ENCODE results near the gene CPXM2. TPM values are rescaled to one million over a fixed set of nuclear protein-coding genes. Genes with fewer than 3 reads are reported as not detected.

Gene CPXM2
- polyA plus RNA-seq: not detected

DNA sequence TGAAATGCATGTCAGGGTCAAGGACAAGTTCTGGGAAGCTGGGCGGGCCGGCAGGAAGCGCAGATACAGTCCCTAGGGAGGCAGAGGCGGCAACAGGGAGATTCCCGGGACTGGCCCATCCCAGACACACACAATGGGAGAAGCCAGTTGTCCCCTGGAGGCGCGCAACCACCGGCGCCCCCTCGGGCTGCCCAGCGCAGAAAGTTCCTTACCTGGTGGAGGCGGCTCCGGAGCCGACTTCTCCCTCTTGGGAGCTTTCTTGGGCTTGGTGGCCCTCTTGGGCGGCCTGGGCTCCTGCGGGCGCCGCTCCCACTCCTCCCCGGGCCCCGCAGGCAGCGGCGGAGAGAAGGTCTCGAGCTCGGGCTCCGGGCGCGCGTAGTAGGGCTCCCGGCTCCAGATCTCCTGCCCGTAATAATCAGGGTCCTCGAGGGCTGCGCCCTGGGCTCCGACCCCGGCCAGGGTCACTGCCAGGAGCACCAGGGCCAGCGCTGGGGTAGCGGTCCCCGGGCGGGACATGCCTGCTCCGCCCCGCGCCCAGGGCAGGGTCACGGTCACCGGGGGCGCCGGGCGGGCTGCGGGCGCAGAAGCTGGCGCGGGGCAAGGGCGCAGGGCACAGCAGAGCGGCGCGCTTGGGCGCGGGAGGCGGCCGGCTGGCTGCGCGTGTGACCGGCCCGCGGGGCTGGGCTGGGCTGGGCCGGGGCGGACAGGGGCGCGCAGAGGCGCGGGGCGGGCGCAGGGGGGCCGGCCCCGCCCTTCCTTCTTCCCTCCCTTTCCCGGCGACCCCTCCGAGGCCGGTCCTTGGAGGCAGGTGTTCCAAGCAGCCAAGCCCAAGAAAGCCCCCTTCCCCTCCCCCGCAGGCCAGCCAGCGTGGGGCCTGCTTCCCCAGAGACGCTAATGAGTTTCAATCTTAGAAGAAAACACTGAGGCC is at the start of gene CPXM2:
CPXM2 (minus strand) TSS at position 664 of the 928 bp plus-strand sequence; CDS start at position 516, 148 bp downstream.
- no peak within 1 kb of the TSS for H3K27ac Mint-ChIP-seq
- peaks cover 2% of the 10 kb centered on the region for H3K36me3 Mint-ChIP-seq
- H3K4me1 Mint-ChIP-seq: no peaks in the 10 kb centered on the region
- peaks cover 30% of the 10 kb centered on the region for H3K27me3 Mint-ChIP-seq
- peak within 1 kb of the TSS in 1 of 4 donors; percentile 17 for H3K4me3 Mint-ChIP-seq
- H3K9me3 Mint-ChIP-seq: no peaks in the 10 kb centered on the region

DNA sequence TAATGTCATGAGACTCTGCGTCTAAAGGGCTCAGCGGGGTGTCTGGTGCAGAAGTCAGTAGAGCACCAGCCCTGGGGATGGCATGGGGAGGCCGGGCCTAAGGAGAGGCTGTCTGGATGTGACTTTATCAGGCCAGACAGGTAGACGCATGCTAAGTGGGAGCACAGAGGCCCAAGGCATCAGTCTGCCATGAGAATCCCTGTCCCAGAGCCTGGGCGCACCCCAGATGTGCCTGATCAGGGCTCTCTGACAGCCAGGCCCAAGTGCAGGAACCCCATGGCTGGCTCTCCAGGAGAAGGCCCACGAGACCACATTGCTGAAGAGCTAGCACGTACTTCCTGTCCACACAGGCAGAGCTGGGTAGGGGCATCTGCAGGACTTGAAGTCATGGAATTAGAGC is 48.0 kb upstream of the CPXM2 start:
- no peak overlapping the region for H3K27ac Mint-ChIP-seq
- H3K27me3 Mint-ChIP-seq: peaks cover 6% of the 10 kb centered on the region
- H3K9me3 Mint-ChIP-seq: peaks cover 0 to 5% (median 4%) of the 10 kb centered on the region in 3 donors
- H3K4me3 Mint-ChIP-seq: no peak overlapping the region
- peaks cover 5 to 20% (median 6%) of the 10 kb centered on the region in 3 donors for H3K4me1 Mint-ChIP-seq
- no peaks in the 10 kb centered on the region for H3K36me3 Mint-ChIP-seq

DNA sequence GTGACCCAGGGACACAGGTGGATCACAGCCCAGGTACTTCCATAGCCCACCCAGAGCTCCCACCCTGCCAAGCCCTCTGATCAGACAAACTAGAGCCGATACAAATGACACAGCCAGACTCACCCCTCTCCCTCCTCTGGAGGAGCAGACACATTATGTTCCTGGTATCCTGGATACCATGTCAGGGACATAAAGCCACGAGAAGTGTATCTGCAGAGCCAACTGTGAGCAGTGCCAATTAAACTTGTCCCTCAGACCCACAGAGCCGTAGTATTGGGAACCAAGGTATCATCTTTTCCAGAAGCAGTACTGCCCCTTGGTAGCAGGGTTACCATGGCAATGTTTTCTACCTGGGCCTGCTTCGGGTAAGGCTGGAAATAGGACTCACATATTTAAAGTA is 47.3 kb upstream of the CPXM2 start:
- peaks cover 0 to 7% (median 4%) of the 10 kb centered on the region in 3 donors for H3K9me3 Mint-ChIP-seq
- H3K36me3 Mint-ChIP-seq: peaks cover 2% of the 10 kb centered on the region
- H3K4me3 Mint-ChIP-seq: no peak overlapping the region
- H3K27me3 Mint-ChIP-seq: peaks cover 6% of the 10 kb centered on the region
- peaks cover 5 to 22% (median 6%) of the 10 kb centered on the region in 3 donors for H3K4me1 Mint-ChIP-seq
- no peak overlapping the region for H3K27ac Mint-ChIP-seq

DNA sequence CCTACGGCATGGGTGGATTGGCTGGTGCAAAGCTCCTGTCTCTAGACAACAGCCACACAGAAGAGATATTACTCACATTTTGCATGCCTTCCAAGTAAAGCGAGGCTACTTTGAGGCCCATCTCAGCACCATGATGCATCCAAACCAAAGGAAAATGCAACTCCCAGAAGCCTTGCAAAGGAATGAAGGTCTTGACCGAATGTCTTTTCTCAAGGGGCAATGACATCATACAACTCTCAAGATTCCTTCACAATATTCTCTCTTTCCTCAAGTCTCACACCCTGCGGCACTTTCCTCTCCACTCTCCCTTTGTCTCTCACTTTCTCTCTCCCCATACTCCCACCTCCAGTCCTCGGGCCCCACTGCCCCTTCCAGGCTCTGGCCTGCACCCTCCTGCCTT is 44.8 kb upstream of the CPXM2 start:
- Mint-ChIP-seq H3K36me3 (peaks cover 2% of the 10 kb centered on the region), H3K27me3 (peaks cover 5% of the 10 kb centered on the region), H3K27ac (no peak overlapping the region), H3K4me1 (peaks cover 0 to 12% (median 3%) of the 10 kb centered on the region in 3 donors), H3K4me3 (no peak overlapping the region), H3K9me3 (peaks cover under 1 to 7% (median 7%) of the 10 kb centered on the region in 3 donors)

DNA sequence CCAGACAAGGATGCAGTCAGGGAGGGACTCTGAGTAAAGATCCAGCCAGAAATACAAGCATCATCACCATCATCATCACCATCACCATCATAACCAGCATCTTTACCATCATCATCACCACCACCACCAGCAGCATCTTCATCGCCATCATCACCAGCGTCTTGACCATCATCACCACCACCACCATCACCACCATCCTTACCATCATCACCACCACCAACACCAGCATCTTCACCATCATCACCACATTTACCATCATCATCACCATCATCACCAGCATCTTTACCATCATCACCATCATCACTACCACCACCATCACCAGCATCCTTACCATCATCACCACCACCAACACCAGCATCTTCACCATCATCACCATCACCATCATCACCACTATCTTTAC is 44.1 kb upstream of the CPXM2 start:
- Mint-ChIP-seq H3K4me3 (no peak overlapping the region), H3K9me3 (peaks cover 7 to 10% (median 8%) of the 10 kb centered on the region in 3 donors), H3K4me1 (peaks cover 0 to 12% (median 3%) of the 10 kb centered on the region in 3 donors), H3K36me3 (peaks cover 4% of the 10 kb centered on the region), H3K27ac (no peak overlapping the region), H3K27me3 (peaks cover 5% of the 10 kb centered on the region)

DNA sequence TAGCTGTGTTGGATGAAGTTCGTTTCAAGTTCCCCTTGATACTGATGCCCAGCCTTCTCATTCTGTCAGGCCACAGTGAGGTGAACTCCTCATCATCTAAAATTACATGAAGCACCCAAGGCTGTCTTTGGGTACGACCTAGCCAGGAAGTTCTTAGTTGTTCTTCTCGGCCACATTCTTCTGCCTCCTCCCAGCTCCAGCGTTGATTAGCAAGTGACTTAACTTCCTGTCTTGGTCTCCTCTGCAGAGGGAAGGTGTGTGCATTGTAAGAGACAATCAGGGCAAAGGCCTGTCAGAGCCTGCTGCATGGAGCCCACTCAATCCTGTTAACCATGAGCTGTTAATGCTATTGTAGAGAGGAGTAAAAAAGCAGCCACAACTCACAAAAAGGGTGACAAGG is 43.2 kb upstream of the CPXM2 start:
- Mint-ChIP-seq H3K9me3 (peaks cover 7 to 10% (median 8%) of the 10 kb centered on the region in 3 donors), H3K4me1 (peaks cover 0 to 12% (median 3%) of the 10 kb centered on the region in 3 donors), H3K36me3 (peaks cover 4% of the 10 kb centered on the region), H3K27ac (peak overlapping the region in 1 of 3 donors; percentile 87), H3K4me3 (peak overlapping the region in 2 of 4 donors; percentile 6 to 63), H3K27me3 (peaks cover 6% of the 10 kb centered on the region)

DNA sequence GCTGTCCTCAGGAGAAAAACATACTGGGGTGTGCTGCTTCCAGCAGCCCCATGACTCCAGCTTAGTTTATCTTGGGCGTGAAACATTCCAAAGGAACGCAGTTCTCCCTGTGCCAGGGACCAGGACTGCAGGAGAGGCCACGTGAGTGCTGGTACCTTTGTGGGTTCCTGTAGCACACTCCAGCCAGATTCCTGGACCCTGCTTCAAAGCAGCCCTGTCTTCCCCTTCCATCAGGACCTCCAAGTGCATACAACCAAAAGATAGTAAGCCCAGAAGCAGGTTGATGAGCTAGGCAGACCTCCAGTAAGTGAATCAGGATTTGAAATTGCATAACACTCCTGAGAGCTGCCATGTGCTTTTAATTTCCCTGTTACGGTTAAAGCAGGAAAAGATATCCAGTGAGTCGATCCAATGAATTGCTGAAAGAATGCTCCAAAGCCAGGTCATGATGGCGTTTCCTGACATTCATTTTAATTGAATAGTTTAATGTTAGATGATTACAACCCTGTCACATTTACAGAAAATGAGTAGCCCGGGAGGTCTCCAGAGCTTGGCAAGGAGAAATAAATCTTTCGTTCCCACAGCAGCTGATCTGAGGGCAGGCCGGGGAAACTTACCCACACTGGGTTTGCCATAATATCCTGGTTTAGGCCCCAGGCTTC is 38.9 kb upstream of the CPXM2 start:
- Mint-ChIP-seq H3K4me3 (no peak overlapping the region), H3K27ac (peak overlapping the region in 1 of 3 donors; percentile 67), H3K36me3 (peaks cover 8% of the 10 kb centered on the region), H3K27me3 (peaks cover 17% of the 10 kb centered on the region), H3K4me1 (peaks cover 0 to 15% (median 5%) of the 10 kb centered on the region in 3 donors), H3K9me3 (peaks cover 7 to 16% (median 8%) of the 10 kb centered on the region in 3 donors)

DNA sequence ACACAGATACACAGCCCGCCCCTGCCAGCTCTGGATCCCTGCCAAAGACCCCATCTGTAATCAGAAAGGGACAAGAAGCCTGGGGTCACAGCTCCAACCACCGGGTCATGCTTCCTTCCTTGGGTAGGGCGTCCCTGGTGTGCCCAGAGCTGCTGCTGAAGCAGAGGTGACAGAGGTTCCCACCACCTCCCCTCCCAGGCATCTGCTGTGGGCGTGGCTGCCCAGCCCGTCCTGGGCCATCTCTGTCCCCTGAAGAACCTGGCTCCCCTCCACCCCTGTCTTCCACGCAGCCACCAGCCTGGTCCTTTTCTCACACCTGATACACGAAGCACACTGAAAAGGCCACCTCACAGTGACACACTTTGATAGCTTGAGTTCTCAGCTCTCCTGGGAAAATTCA is 38.2 kb upstream of the CPXM2 start:
- H3K27me3 Mint-ChIP-seq: peaks cover 17% of the 10 kb centered on the region
- H3K4me1 Mint-ChIP-seq: peaks cover 0 to 10% (median 4%) of the 10 kb centered on the region in 3 donors
- H3K36me3 Mint-ChIP-seq: peaks cover 8% of the 10 kb centered on the region
- peak overlapping the region in 1 of 3 donors; percentile 67 for H3K27ac Mint-ChIP-seq
- H3K9me3 Mint-ChIP-seq: peaks cover 7 to 16% (median 8%) of the 10 kb centered on the region in 3 donors
- H3K4me3 Mint-ChIP-seq: no peak overlapping the region

DNA sequence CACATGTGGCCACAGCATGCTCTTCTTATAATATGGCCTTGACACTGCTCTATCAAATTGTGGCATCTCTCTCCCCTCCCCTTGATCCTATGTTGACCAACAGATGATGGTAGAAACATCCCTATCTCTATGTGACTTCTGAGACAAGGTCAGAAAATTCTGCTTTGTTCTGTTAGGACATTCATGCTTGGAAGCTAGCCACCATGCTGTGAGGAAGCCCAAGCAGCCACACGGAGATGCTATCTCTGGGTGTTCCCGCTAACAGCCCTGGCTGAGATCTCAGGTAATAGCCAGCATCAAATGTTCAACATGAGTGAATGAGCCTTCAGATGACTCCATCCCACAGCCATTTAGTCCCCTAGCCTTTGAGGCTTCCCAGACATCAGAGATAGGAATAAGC is 36.8 kb upstream of the CPXM2 start:
- Mint-ChIP-seq H3K4me3 (no peak overlapping the region), H3K27ac (no peak overlapping the region), H3K36me3 (peaks cover 6% of the 10 kb centered on the region), H3K27me3 (peaks cover 19% of the 10 kb centered on the region), H3K4me1 (peaks cover 0 to 5% (median 2%) of the 10 kb centered on the region in 3 donors), H3K9me3 (peaks cover 4 to 14% (median 8%) of the 10 kb centered on the region in 3 donors)

DNA sequence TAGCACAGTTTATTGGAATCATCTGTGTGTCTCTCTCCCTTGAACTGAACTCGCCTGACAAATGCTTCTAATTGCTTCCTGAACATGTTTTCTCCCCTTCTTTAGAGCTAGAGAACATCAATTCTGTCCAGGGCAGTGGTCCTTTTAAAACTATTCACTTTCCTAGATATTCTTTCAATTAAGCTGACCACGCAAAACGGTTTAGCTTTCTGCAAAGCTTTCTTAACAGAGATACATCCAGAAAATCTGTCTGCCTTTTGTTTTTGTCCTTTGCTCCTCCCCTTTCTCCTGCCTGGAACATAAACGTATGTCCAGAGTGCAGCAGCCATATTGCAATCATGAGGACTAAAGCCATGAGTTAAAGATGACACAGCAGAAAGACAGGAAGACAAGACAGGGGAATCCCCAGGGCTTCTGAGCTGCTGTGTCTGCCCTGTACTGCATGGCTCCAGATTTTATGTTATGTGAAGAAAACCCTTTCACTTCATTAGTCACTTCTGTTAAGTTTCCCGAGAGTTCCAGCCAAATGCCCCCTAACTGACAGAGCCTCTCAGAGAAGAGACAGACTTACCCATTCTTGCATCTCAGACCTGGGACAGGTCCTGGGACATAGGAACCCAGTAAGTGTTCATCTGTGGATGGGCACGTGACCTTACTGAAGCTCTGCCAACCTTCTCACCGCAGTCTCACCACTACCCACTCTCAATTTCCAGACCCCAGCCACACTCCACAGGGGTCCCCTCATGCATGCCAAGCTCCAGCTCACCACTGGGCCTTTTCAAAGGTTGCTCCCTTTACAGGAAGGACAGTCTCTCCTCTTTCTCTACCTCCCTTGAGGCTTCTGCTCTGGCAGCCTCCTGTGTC is 35.0 kb upstream of the CPXM2 start:
- Mint-ChIP-seq H3K27me3 (peaks cover 23% of the 10 kb centered on the region), H3K9me3 (peaks cover 4 to 17% (median 13%) of the 10 kb centered on the region in 3 donors), H3K4me3 (no peak overlapping the region), H3K36me3 (peaks cover 6% of the 10 kb centered on the region), H3K4me1 (peaks cover 0 to 5% (median 2%) of the 10 kb centered on the region in 3 donors), H3K27ac (no peak overlapping the region)

DNA sequence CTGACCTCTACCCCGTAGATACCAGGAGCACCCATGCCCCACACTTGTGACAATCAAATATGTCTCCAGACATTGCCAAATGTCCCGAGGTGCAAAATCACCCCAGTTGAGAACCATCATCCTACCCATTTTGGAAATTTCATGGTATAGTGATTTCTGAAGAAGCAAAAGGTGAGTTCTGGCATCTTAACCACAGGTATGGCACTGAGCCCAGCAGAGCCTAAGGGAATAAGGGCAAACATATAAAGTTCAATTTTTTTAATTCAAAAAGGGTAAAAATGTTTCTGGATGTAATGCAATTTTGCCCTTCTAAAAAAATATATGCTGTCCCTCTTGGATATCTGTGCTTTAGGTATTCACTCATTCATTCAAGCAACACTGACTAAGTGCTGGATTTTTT is 30.5 kb upstream of the CPXM2 start:
- no peak overlapping the region for H3K27ac Mint-ChIP-seq
- peaks cover 7 to 29% (median 15%) of the 10 kb centered on the region in 3 donors for H3K9me3 Mint-ChIP-seq
- H3K36me3 Mint-ChIP-seq: peaks cover 3% of the 10 kb centered on the region
- peaks cover 0 to 4% (median 2%) of the 10 kb centered on the region in 3 donors for H3K4me1 Mint-ChIP-seq
- H3K27me3 Mint-ChIP-seq: peaks cover 34% of the 10 kb centered on the region
- no peak overlapping the region for H3K4me3 Mint-ChIP-seq

DNA sequence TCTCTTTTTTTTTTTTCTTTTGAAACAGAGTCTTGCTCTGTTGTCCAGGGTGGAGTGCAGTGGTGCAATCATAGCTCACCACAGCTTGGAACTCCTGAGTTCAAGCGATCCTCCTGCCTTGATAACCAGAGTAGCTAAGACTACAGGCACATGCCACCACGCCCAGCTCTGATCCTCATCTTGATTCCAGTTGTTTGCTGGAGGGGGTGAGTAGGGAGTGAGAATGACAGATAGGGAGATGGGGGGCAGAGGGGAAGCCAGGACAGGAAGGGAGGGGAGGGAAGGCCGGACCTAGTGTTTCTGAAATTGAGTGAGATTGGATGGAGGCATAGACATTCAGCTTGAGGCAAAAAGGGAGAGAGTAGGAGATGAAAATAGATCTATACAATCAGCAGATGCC is 25.2 kb upstream of the CPXM2 start:
- Mint-ChIP-seq H3K9me3 (peaks cover 7 to 24% (median 10%) of the 10 kb centered on the region in 3 donors), H3K27ac (no peak overlapping the region), H3K4me1 (peaks cover 1 to 13% (median 5%) of the 10 kb centered on the region in 3 donors), H3K36me3 (no peaks in the 10 kb centered on the region), H3K27me3 (peaks cover 47% of the 10 kb centered on the region), H3K4me3 (no peak overlapping the region)

DNA sequence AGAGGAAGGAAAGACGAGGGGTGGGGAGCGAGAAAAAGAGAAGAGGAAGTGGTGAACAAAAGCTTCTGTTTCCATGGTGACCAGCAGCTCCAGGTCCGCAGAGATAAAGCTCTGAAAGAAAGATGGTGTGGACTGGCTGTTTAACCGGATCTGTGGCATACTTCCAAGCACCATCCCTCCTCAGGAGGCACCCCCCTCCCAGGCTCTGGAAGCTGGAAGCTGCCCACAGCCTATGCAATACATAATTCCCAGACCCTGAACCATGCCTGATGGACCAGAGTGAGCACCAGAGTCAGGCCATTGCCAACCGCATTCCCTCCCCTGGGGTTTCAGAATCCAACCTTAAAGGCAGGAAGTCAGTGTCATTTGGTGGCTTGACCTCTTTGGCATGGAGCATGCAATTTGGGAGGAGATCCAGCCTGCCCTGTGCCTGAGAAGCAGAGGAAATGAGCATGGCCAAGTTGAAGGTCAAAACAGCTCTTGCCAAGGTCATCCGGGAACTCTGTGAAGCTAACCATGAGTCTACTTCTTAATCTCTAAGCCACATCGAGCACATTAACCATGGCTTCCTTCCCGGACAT is 22.2 kb upstream of the CPXM2 start:
- H3K27ac Mint-ChIP-seq: no peak overlapping the region
- peaks cover 51% of the 10 kb centered on the region for H3K27me3 Mint-ChIP-seq
- H3K4me3 Mint-ChIP-seq: peak overlapping the region in 1 of 4 donors; percentile 12
- H3K36me3 Mint-ChIP-seq: peaks cover 1% of the 10 kb centered on the region
- peaks cover 1 to 13% (median 5%) of the 10 kb centered on the region in 3 donors for H3K4me1 Mint-ChIP-seq
- peaks cover 3 to 16% (median 5%) of the 10 kb centered on the region in 3 donors for H3K9me3 Mint-ChIP-seq

DNA sequence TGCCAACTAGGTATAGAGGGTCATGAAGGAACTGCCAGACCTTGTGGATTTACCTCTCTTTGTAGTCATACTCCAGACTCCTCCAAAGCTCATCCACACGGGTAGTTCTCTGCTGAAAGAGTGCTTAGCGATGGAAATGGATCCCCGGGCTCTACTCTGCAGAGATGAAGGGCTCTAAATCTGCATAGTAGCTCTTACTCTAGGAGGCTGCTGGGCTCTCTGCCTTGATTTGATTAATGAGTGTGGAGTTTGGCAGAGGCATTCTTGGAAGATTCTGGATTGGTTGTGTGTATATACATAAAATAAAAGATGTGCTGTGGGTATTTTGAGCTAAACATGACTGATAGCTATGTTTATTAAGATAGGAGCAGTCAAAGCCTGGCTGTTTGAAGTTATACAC is 21.3 kb upstream of the CPXM2 start:
- H3K4me3 Mint-ChIP-seq: no peak overlapping the region
- peaks cover 51% of the 10 kb centered on the region for H3K27me3 Mint-ChIP-seq
- peaks cover 2 to 8% (median 3%) of the 10 kb centered on the region in 3 donors for H3K9me3 Mint-ChIP-seq
- peaks cover 3% of the 10 kb centered on the region for H3K36me3 Mint-ChIP-seq
- H3K27ac Mint-ChIP-seq: no peak overlapping the region
- peaks cover 5 to 13% (median 5%) of the 10 kb centered on the region in 3 donors for H3K4me1 Mint-ChIP-seq
